GM12872 (cell line): ENCODE measurements around the gene PPARA.

Experiments used
- TF ChIP-seq, protein P1 (sequence below): IDR thresholded peaks from 3 replicates; pipeline ENCODE4 v1.5.1; 2011; ENCODE audit warnings: low read depth, mild to moderate bottlenecking, low read length, moderate library complexity; ENCODE audit not compliant: insufficient read depth

The PPARA gene

DNA sequence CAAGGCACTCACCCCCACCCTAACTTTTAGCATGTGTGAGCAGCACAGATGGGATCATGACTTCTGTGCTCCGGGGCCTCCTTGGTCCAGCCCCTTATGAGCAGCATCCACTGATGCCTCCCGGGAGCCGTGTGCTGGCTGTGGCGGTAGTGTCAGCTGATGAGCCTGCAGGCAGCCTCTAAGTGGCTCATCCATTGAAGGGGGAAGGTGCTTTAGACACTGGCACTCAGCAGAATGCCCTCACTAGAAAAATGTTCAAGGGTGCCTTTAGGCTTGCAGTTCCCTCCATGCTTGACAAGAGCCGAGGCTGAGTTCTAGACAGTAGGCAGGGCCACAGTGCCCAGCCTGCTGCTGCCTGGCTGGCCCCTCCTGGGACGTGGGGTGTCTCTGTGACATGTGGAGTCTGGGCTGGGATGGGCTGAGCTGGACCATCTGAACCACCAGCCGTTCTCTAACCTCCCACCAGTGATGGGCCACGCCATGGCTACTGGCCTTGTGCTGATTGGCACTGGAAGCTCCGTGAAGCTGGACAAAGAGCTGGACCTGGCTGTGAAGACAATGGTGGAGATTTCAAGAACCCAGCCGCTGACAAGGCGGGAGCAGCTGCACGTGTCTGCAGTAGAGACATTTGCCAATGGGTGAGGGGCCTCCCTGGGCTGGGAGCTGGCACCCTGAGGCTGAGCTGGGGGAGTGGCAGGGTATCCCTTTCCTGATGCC lies 123.3 kb downstream of the PPARA start:
- TF ChIP-seq, protein P1, sequence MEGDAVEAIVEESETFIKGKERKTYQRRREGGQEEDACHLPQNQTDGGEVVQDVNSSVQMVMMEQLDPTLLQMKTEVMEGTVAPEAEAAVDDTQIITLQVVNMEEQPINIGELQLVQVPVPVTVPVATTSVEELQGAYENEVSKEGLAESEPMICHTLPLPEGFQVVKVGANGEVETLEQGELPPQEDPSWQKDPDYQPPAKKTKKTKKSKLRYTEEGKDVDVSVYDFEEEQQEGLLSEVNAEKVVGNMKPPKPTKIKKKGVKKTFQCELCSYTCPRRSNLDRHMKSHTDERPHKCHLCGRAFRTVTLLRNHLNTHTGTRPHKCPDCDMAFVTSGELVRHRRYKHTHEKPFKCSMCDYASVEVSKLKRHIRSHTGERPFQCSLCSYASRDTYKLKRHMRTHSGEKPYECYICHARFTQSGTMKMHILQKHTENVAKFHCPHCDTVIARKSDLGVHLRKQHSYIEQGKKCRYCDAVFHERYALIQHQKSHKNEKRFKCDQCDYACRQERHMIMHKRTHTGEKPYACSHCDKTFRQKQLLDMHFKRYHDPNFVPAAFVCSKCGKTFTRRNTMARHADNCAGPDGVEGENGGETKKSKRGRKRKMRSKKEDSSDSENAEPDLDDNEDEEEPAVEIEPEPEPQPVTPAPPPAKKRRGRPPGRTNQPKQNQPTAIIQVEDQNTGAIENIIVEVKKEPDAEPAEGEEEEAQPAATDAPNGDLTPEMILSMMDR: no peak

DNA sequence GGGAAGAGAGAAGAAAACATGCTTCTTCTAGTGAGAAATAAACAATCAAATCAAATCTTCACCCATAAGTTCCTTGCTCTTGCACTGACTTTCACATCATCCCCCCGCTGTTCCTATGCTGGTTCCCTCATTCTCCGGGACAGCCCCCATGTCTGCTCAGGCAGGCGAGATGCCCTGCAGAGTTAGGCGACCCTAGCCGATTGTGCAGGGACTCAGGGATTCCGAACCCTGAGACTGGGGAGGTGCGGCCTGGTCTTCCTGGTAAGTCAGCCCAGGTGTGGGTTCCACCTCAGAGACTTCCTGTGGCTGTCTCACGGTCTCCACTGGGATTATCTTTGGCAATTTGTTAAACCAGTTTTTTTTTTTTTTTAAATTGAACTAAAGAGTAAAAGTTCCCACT lies 124.1 kb downstream of the PPARA start:
- TF ChIP-seq, protein P1: no peak

DNA sequence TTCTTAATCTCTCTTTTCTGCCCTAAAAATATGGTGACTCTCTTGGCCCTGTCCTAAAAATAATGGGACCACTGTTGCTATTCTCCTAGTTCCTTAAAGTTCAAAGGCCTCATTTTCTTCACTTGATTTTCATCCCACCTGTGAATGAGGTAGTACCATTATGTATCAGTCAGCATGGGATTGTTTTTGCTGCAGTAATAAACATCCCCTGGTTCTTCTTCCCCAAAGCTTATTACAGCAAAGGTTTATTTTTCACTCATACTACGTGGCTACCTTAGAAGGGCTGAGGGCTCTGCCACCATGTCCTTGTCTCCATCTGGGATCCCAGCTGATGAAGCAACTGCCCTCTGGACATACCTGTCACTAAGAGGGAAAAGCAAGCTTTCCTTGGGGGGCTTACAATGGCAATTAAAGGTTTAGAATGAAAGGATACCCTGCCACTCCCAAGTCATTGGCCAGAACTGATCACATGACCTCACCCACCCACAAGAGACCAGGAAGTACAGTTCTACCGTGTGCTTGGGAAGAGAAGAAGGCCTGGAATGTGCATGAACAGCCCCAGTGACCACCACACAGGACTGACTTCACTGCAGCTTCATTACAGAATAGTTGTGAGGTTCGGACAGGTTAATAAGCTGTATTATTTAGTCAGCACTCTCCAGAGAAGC lies 125.3 kb downstream of the PPARA start:
- TF ChIP-seq, protein P1: no peak

DNA sequence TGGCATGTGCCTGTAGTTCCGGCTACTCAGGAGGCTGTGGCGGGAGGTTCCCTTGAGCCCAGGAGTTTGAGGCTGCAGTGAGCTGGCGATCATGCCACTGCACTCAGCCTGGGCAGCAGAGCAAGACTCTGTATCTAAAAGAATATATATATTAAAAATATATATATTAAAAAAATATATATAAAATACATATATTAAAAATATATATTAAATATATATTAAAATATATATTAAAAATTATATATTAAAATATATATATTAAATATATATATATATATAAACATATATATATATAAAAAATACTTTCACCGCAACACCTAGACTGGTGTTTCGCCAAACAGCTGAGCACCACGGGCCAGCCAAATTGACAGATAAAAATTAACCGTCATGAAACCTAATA lies 126.2 kb downstream of the PPARA start:
- TF ChIP-seq, protein P1: no peak

DNA sequence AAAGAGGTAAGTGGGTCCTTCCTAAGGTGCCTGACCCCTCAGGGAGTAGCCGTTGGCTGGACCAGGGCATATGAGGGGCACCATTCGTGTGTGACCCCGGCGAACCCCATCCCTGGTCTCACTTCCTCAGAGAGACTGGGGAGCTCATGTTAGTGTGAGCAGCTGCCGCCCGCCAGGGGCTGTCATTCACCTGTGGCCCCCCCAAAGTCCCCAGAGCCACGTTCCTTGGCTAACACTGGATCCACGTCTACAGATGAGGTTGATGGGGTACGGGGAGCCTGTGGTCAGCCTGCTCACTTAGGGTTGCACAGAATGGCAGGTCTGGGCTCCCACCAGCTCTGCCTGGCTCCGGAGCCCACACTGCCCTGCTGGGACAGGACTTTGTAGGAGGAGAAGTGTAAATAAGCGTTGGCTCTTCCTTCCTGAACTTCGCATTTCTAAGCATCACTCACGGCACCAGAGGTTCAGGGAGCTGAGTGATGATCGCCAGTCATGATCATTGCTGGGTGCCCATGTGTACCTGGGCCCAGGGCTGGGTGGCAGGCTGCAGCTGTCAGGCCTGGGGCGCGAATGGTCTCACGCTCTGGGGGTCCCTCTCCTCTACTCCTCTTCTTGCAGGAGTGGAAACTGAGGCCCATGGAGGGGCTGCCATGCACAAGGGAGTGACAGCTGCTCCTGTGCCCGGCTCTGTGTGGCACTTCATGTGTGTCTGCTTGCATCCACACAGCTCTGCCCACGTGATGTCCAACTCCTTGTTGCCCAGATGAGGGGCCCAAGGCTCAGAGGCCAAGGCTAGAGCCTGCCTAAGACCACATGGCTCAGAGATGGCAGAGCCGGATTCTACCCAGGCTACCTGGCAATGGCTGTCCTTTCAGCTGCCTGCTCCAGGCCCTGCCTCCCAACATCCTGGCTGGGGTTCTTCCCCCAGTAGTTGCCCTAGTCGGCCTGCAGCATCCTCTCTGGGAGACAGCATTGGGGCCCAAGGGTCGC lies 128.6 kb downstream of the PPARA start:
- TF ChIP-seq, protein P1: no peak

DNA sequence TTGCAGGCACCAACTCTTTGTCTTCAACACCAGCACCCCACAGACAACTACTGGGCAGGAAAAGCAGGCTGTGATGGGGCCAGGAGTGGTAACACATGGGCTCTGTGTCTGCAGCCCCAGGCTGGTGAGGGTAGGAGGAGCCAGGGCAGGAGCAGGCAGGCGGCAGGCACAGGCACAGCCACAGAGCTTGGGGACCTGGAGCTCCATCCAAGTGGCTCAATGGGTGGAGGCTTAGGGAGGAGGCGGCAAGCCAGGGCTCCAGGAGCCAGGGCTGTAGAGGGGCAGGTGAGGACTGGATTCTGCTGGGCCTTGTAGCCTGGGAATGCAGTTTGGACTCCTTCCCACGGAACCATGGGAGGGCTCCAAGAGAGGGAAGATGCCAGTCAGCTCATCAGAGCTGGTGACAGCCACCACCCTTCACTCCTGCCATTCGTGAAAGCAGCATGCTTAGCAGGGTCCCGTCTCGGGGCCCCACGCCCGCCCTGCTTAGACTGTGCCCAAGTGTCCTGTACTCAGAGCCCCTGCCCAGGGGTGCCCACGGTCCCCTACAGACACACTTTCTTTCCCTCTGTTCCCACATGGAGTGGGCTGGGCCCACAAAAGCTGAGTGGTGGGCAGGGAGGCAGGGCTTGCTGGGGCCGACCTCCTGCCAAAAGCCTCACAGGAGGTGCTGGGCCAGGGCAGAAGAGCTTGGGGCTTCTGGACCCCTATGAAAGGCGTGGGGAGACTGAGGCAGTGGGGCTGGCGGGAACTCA lies 129.9 kb downstream of the PPARA start:
- TF ChIP-seq, protein P1: no peak
